ENCODE data around the gene CCDC6. TPM values are rescaled to one million over a fixed set of nuclear protein-coding genes. Genes with fewer than 3 reads are reported as not detected.

The CCDC6 gene
- total RNA-seq, 4 donors from 2014 or later, result 26.6 to 43.3 (median 29.5) TPM

GRCh38 chr10:59945991-59946390 lies 39.6 kb upstream of the CCDC6 start:
- no peak for TF ChIP-seq POLR2A (IDR thresholded peaks at IDR 0.05)
- no peak for TF ChIP-seq CTCF (IDR thresholded peaks at IDR 0.05 in 4 of 5, conservative IDR thresholded peaks at IDR 0.05 in 1 of 5)
- in situ Hi-C loops (cut with MboI; ENCODE audit: low sequenced_read_pairs in 4 of 4), result no loop called here
- Histone ChIP-seq H3K27me3 (no peaks in the 10 kb centered on the region), H3K27ac (no peak overlapping the region), H3K4me3 (no peak overlapping the region), H3K9me3 (no peaks in the 10 kb centered on the region), H3K4me1 (no peaks in the 10 kb centered on the region), H3K36me3 (no peaks in the 10 kb centered on the region)
- ATAC-seq (no peak), DNase-seq (no peak)
- intact Hi-C loops (cut with DNase I; ENCODE audit: low total_unique reads), result no loop called here

GRCh38 chr10:59945590-59945989 lies 39.2 kb upstream of the CCDC6 start:
- H3K36me3 ChIP-seq, result no peaks in the 10 kb centered on the region
- intact Hi-C loops (cut with DNase I; ENCODE audit: low total_unique reads) (no loop called here), in situ Hi-C loops (cut with MboI; ENCODE audit: low sequenced_read_pairs in 4 of 4) (no loop called here)
- no peaks in the 10 kb centered on the region for H3K27me3 ChIP-seq
- H3K4me1 ChIP-seq, result no peaks in the 10 kb centered on the region
- H3K27ac ChIP-seq, result no peak overlapping the region
- ATAC-seq (no peak), DNase-seq (no peak)
- no peak for TF ChIP-seq POLR2A (IDR thresholded peaks at IDR 0.05)
- no peak for TF ChIP-seq CTCF (IDR thresholded peaks at IDR 0.05 in 4 of 5, conservative IDR thresholded peaks at IDR 0.05 in 1 of 5)
- no peaks in the 10 kb centered on the region for H3K9me3 ChIP-seq
- H3K4me3 ChIP-seq, result no peak overlapping the region

GRCh38 chr10:59944339-59944935 lies 38.1 kb upstream of the CCDC6 start:
- Histone ChIP-seq H3K4me1 (no peaks in the 10 kb centered on the region), H3K36me3 (no peaks in the 10 kb centered on the region), H3K27ac (no peak overlapping the region), H3K27me3 (no peaks in the 10 kb centered on the region), H3K4me3 (no peak overlapping the region), H3K9me3 (no peaks in the 10 kb centered on the region)
- DNase-seq, result no peak
- ATAC-seq, result no peak
- intact Hi-C loops (cut with DNase I; ENCODE audit: low total_unique reads), result no loop called here
- in situ Hi-C loops (cut with MboI; ENCODE audit: low sequenced_read_pairs in 4 of 4), result no loop called here
- TF ChIP-seq POLR2A (IDR thresholded peaks at IDR 0.05) (no peak), CTCF (IDR thresholded peaks at IDR 0.05 in 4 of 5, conservative IDR thresholded peaks at IDR 0.05 in 1 of 5) (no peak)

GRCh38 chr10:59942556-59942955 lies 36.2 kb upstream of the CCDC6 start:
- Histone ChIP-seq H3K27ac (no peak overlapping the region), H3K4me1 (no peaks in the 10 kb centered on the region), H3K36me3 (no peaks in the 10 kb centered on the region), H3K27me3 (no peaks in the 10 kb centered on the region), H3K4me3 (no peak overlapping the region), H3K9me3 (no peaks in the 10 kb centered on the region)
- intact Hi-C loops (cut with DNase I; ENCODE audit: low total_unique reads), result no loop called here
- DNase-seq (no peak), ATAC-seq (no peak)
- TF ChIP-seq CTCF (IDR thresholded peaks at IDR 0.05 in 4 of 5, conservative IDR thresholded peaks at IDR 0.05 in 1 of 5), result no peak
- TF ChIP-seq POLR2A (IDR thresholded peaks at IDR 0.05), result no peak
- in situ Hi-C loops (cut with MboI; ENCODE audit: low sequenced_read_pairs in 4 of 4), result no loop called here

- H3K9me3 ChIP-seq, result no peaks in the 10 kb centered on the region
- in situ Hi-C loops (cut with MboI; ENCODE audit: low sequenced_read_pairs in 4 of 4) (no loop called here), intact Hi-C loops (cut with DNase I; ENCODE audit: low total_unique reads) (no loop called here)
- H3K36me3 ChIP-seq, result no peaks in the 10 kb centered on the region
- H3K27me3 ChIP-seq, result no peaks in the 10 kb centered on the region
- no peak for ATAC-seq
- no peak for DNase-seq
- H3K4me3 ChIP-seq, result no peak overlapping the region
- no peaks in the 10 kb centered on the region for H3K4me1 ChIP-seq
- no peak for TF ChIP-seq POLR2A (IDR thresholded peaks at IDR 0.05)
- TF ChIP-seq CTCF (IDR thresholded peaks at IDR 0.05 in 4 of 5, conservative IDR thresholded peaks at IDR 0.05 in 1 of 5), result no peak
- no peak overlapping the region for H3K27ac ChIP-seq
Measured at GRCh38 chr10:59937720-59938119, 31.4 kb upstream of the CCDC6 start.

Data from gastrocnemius medialis (tissue), 4 donors.